ENCODE data around the gene TTBK2. TPM values are rescaled to one million over a fixed set of nuclear protein-coding genes. Genes with fewer than 3 reads are reported as not detected.

The TTBK2 gene
- total RNA-seq, 1 donor from 2014 or later = 47.8 TPM

- Mint-ChIP-seq H3K36me3 (ENCODE audit: unreplicated experiment) (no peaks in the 10 kb centered on the region), H3K4me3 (ENCODE audit: unreplicated experiment) (no peak overlapping the region), H3K9me3 (ENCODE audit: unreplicated experiment) (no peaks in the 10 kb centered on the region), H3K4me1 (ENCODE audit: low read depth, unreplicated experiment) (no peaks in the 10 kb centered on the region), H3K27ac (ENCODE audit: unreplicated experiment) (no peak overlapping the region), H3K27me3 (ENCODE audit: unreplicated experiment) (no peaks in the 10 kb centered on the region)
- DNase-seq = no peak
- TF ChIP-seq, protein P1, sequence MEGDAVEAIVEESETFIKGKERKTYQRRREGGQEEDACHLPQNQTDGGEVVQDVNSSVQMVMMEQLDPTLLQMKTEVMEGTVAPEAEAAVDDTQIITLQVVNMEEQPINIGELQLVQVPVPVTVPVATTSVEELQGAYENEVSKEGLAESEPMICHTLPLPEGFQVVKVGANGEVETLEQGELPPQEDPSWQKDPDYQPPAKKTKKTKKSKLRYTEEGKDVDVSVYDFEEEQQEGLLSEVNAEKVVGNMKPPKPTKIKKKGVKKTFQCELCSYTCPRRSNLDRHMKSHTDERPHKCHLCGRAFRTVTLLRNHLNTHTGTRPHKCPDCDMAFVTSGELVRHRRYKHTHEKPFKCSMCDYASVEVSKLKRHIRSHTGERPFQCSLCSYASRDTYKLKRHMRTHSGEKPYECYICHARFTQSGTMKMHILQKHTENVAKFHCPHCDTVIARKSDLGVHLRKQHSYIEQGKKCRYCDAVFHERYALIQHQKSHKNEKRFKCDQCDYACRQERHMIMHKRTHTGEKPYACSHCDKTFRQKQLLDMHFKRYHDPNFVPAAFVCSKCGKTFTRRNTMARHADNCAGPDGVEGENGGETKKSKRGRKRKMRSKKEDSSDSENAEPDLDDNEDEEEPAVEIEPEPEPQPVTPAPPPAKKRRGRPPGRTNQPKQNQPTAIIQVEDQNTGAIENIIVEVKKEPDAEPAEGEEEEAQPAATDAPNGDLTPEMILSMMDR (IDR thresholded peaks at IDR 0.05; ENCODE audit: partially characterized antibody, unreplicated experiment) = no peak
These were observed 12.4 kb upstream of the TTBK2 start for GRCh38 chr15:42932833-42933515.

DNA sequence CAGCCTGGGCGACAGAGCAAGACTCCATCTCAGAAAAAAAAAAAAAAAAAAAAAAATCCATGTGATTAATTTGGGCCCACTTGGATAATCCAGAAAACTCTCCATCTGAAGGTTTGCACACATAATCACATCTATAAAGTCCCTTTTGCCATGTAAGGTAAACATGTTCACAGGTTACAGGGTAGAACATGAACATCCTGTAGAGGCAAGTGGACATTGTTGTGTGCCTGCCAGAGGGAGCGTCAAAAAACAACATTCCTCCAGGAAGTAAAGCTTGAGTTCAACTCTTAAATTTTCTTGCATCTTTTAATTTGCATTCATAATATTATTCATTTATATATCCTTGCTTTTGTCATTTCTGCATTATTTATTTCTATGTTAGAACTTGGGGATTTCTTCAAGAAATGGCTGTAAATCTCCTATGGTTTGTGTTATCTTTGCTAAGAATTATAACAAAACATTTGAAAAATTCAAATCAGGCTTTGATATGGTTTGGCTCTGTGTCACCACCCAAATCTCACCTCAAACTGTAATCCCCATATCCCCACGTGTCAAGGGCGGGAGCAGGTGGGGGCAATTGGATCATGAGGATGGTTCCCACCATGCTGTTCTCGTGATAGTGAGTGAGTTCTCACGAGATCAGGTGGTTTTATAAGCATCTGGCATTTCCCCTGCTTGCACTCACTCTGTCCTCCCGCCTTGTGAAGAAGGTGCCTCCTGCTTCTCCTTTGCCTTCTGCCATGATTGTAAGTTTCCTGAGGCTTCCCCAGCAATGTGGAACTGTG is 11.3 kb upstream of the TTBK2 start:
- Mint-ChIP-seq H3K9me3 (ENCODE audit: unreplicated experiment) (no peaks in the 10 kb centered on the region), H3K27me3 (ENCODE audit: unreplicated experiment) (no peaks in the 10 kb centered on the region), H3K4me1 (ENCODE audit: low read depth, unreplicated experiment) (no peaks in the 10 kb centered on the region), H3K36me3 (ENCODE audit: unreplicated experiment) (no peaks in the 10 kb centered on the region), H3K4me3 (ENCODE audit: unreplicated experiment) (no peak overlapping the region), H3K27ac (ENCODE audit: unreplicated experiment) (no peak overlapping the region)
- TF ChIP-seq, protein P1 (IDR thresholded peaks at IDR 0.05; ENCODE audit: partially characterized antibody, unreplicated experiment) = no peak
- no peak for DNase-seq

DNA sequence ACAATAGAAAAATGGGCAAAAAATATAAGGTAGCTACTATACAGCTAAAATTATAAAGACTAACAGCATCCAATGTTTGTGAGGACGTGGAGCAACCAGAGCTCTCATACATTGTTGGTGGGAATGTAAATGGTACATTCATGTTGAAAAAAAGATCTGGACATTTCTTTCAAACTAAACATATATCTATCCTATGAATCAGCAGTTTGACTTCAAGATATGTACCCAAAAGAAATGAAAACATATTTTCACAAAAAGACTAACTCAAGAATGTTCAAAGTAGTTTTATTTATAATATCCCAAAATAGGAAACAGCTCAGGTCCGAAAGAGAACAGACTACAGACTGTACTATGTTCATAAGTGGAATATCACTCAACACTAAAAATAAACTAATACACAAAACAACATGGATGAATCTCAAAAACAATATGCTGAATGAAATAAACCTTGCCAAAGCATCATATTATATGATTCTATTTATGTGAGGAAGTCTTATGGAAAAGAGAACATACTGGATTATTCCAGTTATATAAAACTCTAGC is 8.8 kb upstream of the TTBK2 start:
- TF ChIP-seq, protein P1 (IDR thresholded peaks at IDR 0.05; ENCODE audit: partially characterized antibody, unreplicated experiment) = no peak
- DNase-seq = no peak
- no peaks in the 10 kb centered on the region for H3K36me3 Mint-ChIP-seq (ENCODE audit: unreplicated experiment)
- H3K4me1 Mint-ChIP-seq (ENCODE audit: low read depth, unreplicated experiment) = no peaks in the 10 kb centered on the region
- no peak overlapping the region for H3K27ac Mint-ChIP-seq (ENCODE audit: unreplicated experiment)
- H3K27me3 Mint-ChIP-seq (ENCODE audit: unreplicated experiment) = no peaks in the 10 kb centered on the region
- H3K9me3 Mint-ChIP-seq (ENCODE audit: unreplicated experiment) = no peaks in the 10 kb centered on the region
- no peak overlapping the region for H3K4me3 Mint-ChIP-seq (ENCODE audit: unreplicated experiment)

- Mint-ChIP-seq H3K9me3 (ENCODE audit: unreplicated experiment) (peaks cover 5% of the 10 kb centered on the region), H3K27me3 (ENCODE audit: unreplicated experiment) (peaks cover 7% of the 10 kb centered on the region), H3K36me3 (ENCODE audit: unreplicated experiment) (no peaks in the 10 kb centered on the region), H3K4me1 (ENCODE audit: low read depth, unreplicated experiment) (peaks cover 6% of the 10 kb centered on the region), H3K4me3 (ENCODE audit: unreplicated experiment) (peak overlapping the region; percentile 92), H3K27ac (ENCODE audit: unreplicated experiment) (no peak overlapping the region)
- DNase-seq = no peak
- TF ChIP-seq, protein P1 (IDR thresholded peaks at IDR 0.05; ENCODE audit: partially characterized antibody, unreplicated experiment) = no peak
These were observed 759 bp upstream of the TTBK2 start for GRCh38 chr15:42921342-42921731.

All from glutamatergic neuron (in vitro differentiated cells).